GM21360 (cell line): Measurements from ENCODE around the gene RCOR3.

Experiments used
- ATAC-seq: cut with Tn5 transposase; IDR thresholded peaks from one replicate; pipeline ENCODE4 v1.9.1; 2021; ENCODE audit warnings: mild to moderate bottlenecking, moderate library complexity; ENCODE audit not compliant: unreplicated experiment

Gene RCOR3

DNA sequence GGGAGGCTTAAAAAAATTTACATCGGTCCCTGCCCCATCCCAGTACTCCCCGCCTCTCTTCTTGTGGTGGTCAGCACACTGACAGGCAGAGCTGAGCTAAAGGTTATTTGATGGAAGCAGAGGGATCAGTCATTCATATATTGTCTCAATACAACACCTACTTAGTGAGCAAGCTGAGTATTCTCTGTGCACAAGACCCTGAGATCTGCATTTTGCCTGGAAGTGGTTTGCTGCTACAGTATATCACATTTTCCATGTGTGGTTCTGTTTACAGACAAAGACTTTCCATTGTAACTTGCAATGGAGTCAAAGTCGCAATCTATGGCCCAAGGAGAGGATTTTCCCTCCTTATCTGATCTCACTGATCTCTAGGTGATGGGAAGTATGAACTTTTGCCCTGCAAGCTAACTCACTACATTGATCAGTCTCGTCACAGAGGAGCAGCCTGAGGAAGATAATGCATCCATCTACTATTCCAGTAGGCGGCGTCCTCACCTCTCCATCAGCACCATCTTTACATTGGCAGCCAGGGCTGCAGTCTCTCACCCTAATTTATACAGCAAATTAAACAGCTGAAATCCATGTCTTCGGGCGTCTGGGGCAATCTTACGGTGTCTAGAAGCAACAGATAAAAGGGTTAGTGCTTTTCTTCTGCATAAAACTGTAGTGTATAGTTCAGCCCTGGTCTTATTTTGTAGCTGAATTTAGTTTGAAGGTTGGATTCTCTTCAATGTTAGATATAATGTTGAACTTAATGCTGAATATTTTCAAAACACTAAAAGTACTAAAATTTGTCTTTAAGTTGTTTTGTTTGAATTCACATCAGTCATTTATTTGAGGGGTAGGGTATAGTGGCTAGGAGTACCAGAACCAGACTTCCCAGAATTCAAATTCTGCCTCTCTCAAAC is 64.2 kb downstream of the RCOR3 start:
- peak; percentile 56 for ATAC-seq

DNA sequence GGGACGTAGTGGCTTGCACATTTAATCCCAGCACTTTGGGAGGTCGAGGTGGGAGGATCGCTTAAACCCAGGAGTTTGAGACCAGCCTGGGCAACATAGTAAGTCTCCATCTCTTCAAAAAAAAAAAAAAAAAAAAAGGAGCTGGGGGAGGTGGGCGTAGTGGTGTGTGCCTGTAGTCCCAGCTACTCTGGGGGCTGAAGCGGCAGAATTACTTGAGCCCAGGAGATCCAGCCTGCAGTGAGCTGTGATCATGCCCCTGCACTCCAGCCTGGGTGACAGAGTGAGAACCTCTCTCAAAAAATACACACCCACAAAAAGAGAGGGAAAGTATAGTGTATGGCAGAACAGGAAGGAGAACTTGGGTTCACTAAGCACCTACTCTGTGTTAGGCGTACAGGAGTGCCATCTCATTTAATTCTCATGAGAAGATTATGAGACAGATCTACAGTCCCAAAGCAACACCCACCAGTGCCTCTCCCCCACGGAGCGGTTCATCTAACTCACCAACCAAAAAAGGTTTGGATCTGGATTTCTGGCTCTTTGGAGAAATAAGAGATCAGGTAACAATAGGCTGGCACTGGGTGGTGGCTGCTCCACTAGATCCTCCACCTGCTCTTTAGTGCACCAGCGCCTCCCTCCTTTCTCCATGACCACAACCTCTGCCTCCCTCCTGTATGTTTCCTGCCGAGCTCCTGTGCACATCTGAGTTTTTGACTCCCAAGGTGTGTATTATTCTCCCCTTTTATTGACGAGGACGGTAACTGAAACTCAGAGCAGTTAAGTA is 66.0 kb downstream of the RCOR3 start:
- no peak for ATAC-seq

DNA sequence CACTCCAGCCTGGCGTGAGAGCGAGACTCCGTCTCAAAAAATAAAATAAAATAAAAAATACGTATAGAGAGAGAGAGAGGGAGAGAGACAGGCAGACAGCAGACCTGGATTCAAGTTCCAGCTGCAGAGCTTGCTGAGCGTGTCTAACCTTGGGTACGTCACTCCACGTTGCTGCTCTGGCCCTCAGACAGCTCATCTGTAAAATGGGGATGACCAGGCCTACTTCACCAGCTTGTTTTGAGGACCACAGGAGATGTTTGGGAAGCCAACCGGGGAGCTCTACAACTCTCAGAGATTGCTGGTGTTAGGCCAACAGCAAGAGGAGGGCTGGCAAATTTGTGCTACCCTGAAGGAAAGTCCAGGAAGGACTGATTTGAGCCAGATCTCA is 67.0 kb downstream of the RCOR3 start:
- no peak for ATAC-seq

DNA sequence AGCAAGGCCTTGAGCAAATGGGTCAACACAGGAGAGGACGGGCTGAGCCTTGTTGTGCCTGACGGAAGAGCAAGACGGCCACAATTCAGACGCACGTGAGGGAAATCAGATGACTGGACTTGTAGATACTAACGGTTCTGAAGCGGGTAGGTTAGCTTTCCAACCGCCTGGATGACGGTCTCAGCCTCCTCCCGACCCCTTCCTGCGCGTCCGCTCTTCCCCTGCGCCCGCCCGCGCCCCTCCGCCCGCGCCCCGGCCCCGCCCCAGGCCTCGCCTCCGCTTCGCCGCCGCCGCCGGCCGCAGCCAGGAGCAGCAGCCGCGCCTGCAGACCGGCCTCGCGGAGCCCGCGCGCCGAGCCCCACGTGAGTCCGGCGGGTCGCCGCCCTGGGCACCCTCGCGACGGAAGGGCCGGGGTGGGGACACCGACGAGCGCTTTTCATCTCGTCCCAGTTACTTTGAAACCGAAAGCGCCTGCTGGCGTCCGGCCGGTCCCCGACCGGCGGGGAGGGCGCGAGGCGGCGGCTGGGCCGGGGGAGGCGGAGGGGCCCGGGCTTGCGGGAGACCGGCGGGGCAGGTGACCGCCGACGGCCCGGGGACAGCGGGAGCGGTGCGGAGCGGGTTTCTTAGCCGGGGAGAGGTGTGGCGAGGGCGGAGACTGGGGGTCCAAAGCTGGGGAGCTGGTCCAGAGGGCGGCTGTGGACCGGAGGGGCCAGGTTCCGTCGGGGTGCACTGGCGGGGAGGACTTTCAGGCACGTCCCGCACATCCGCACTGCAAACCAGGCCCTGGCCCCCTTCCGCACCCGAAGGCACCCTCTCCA is 67.6 kb downstream of the RCOR3 start, which contains the start of gene TRAF5:
Gene TRAF5, plus strand, starts transcription at position 306 of the 818 bp plus-strand sequence. CDS start 26,407 bp downstream, outside the sequence.
- peak; percentile 25 for ATAC-seq

DNA sequence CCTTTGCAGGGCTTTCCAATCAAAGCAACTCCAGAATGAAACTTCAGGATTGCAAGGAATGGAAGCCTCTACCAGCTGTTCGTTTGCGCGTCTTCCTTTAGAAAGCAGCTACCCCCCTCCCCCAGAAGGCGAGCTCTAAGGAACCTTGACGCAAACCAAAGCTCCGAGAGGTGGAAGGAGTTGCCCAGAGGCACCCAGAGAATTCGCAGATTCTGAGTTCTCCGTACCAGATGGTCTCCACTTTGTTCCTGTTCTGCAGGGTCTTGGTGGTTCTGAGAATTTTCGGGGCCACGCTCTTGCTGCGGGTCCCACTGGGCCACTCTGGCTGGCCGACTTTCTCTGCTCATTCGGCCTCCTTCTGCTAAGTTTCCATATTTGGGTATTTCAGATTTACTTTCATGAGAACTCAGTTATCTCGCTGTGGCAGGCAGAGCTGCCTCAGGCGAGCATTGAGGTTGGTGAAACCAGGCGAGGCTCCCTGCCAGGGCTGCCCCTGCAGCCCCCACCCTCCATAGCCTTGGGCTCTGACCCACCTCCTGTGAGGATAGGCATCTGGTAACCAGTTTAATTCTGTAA is 68.3 kb downstream of the RCOR3 start:
- peak; percentile 24 for ATAC-seq

DNA sequence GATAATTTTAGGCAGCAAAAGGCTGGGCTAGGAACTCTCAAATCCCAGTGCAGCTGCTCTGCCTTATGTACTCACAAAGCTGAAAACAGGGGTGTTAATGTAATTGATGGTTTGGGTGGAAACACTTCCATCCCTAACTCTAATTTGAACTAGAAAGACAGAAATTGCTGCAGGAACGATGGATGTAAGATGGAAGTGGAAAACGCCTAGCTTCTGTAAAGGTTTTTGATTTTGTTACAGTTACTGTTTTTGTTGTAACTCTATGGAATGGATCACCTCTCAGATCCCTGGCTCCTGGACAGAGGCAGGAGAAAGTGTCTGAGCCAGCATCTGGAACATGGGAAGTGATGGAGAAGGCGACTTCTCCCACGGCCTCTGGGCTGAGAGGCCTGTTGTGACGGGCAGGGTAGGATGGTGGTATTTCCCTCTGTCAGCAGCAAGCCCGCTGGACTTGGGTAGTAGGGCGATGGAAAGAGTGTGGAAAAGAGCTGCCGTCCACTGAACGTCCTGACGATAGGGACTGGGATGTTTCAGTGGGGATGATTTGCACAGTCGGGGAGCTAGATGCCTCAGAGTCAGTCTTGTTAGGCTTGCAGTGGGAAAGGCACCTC is 69.0 kb downstream of the RCOR3 start:
- no peak for ATAC-seq

DNA sequence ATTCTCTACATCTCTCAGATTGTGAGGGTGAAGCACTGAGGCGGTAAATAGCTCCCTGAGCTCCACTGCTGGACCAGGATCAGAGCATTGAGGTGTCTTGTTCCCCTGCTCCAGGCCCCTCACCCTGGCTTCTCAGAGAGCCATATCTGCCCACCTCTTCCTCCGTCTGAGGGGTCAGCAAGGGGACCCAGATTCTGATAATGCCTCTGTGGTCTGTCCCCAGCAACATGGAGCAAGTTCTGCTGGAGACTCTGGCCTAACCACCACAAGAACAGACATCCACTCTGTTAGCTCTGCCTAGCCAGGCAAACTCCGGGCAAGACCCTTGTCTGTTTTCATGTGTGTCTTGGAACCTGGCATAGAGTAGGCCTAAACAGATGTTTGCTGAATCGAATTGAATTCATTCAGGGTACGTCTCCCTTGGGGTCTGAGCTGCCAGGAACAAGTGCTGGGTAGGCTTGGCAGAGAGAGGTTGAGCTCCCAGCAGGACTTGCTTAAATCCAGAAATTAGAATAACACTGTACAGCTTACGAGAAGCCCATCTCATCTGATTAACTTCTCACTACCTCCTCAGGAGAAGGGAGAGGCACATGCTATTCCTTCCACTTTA is 69.8 kb downstream of the RCOR3 start:
- ATAC-seq = no peak

DNA sequence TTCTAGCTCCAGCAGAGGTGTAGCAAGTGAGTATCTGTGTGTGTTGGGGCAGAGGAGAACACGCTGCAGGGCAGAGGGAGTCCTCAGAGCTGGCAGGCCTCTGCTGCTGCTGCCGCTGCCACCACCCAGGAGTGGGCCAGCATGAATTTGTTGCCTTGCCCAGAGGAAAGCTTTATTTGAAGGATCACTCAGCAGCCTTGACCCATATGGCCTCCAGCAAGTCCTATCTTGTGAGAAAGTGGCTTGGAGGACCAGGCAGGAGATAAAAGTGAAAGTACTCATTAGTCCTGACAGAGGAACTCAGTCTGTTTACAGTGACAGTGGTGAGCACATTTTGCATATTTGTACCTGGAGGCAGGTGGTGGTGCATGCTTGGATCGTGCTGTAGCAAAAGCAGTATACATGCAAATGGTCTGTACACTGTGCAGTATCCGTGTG is 70.6 kb downstream of the RCOR3 start:
- peak; percentile 39 for ATAC-seq

DNA sequence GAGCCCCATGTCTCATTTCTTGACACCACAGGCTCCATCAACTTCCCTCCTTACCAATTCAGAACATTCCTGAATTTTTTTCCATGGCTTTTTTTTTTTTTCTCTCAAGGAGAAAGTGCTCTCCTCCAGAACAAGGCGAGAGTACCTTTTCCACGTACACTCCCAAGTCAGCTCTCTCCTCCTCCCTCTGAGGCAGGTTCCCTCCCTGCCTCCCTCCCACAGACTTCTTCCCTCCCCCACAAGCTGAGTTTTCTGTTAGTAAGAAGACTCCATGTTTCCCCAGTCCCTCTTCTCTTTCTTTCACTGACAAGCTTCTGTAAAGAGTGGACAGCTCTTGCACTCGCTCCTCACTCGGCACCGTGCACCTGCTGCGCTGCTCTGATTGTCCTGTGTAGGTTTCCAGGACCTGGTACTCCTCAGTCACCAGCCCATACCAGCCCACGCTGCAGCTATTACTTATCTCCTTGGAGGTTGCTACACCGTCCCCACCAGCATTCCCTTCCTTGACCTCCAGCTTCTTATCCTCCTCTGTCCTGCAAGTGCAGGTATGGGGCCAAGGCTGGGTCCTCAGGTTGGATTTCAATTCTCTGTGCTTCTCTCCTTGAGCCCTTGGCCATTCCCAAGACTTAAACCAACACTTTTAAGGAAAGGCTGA is 71.2 kb downstream of the RCOR3 start:
- ATAC-seq = no peak

DNA sequence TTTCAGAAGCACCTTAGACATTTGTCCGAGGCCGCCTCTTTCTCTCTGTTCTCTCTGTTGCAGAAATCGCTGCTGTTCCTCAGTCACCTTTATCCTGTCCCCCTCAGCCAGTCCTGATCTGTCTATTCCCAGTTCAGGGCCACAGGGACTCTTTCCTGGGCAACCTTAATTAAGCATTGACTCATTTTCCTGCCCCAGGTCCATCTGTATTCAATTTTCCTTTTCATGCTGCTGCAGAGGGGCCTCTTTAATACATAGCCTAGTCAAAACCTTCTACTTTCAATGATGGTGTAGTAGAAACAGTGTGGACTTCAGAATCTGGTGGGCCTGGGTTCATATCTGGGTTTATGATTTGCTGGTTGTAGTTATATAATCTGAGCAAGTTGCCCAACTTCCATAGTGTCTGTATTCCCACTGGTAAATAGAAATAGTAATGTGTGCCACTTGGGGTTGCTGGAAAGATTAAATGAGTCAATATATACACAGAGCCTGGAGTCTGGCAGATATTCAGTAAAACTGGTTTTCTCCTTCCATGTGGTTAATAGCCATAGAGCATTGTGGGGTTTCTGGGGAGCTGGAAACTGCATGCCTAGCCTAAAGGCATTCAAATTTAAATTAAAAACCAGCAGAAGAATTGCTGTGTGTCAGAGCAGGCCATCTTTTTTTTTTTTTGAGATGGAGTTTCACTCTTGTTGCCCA is 72.0 kb downstream of the RCOR3 start:
- ATAC-seq = no peak

DNA sequence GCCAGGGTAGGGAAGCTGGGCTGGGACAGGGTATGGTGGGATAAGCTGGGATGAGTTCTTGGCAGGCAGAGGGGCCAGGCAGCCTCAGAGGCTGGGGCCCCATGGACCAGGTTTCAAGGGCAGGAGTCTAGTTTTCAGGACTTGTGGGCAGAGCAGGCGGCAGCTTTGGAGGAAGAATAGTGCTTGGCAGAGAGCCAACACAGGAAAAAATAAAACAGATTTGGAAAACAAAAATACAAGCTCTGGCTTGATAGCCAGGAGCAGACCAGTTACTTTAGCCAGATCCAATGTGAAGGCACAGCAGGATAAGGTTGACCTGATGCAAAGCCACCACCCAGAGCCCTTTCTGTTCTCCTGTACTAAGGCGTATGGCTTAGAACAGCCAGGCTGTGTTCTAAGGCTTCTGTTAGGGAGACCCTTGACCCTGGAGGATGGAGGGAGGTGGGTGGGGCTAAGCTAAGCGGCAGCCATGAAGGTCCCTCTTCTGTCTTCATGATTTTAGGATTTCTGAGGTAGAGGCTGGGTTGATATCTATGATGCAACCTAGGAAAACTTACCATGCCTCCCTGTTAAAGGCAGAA is 73.0 kb downstream of the RCOR3 start:
- no peak for ATAC-seq

DNA sequence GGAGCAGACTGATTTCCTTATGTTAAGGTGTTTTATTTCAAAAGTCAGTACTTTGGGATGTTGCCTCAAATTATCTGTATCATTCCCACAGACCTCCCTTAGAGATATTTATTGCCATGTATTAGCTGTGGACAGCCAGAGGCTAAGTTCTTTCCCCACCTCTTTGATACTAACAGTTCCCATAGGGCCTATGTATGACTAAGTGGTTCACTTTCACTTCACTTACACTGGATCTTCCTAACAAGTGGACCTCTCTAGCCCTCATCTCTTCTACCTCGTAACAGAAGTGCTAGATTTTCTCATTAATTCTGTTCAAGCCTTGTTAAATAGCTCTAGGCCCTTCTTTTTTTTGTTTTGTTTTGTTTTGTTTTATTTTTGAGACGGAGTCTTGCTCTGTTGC is 73.7 kb downstream of the RCOR3 start:
- ATAC-seq = no peak

DNA sequence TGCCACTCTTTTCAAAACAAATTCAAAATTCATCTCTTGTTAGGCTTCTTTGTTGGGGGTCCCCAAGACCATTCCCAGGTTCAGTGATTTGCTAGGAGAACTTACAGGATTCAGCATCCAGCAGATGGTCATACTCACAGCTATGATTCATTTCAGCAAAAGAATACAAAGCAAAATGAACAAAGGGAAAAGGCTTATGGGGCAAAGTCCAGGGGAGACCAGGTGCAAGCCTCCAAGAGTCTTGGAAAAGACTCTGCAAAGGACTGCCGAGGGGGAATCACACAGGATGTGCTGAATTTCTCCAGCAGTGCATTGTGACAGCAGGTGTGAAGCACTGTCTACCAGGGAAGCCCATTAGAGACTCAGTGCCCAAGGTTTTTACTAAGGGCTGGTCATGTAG is 74.7 kb downstream of the RCOR3 start:
- ATAC-seq = no peak

DNA sequence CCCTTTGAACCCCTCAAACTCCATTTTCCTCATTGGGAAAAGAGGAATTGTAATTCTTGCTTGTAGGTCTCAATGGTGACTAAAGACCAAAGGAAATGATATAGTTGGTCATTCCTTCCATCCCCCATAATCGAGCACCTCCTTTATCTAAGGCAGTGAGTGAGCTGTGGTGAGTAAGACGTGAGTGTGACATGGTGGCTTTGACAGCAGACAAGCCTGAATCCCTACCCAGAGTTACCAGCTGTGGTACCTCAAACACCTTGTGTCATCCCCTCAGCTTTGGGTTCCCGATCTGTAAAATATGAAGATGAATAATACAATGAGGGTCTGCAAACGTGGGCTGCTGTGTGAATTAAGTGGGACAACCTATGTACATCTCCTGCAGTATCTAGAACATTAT is 75.8 kb downstream of the RCOR3 start:
- no peak for ATAC-seq

DNA sequence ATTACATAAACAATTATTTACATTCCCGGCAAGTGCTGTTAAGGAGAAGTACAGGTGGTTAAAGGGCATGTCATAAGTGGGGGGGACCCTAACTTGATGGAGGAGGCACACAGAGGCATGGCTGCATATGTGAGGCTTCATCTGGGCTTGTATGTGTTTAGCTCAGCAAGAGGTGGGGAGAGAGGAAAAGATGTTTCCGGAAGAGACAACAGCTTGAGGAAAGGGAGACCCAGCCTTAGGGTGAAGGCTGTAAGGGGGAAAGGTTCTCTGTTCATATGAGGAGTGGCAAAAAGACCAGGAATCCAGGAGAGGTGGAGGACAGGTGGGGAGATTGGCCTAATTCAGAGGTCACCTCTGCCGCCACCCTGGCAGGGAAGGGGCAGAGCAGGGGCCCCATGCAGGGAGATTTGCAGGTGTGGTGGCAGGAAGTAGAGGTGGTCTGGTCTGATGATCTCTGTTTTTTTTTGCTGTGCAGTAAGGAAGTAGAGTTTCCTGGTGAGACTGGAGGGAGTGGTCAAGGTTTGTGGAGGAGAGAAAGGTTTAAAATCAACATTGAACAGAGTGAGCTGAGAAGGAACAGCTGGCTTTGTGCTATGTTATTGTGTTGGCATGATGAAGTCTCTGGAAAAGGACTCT is 76.5 kb downstream of the RCOR3 start:
- ATAC-seq = peak; percentile 79

DNA sequence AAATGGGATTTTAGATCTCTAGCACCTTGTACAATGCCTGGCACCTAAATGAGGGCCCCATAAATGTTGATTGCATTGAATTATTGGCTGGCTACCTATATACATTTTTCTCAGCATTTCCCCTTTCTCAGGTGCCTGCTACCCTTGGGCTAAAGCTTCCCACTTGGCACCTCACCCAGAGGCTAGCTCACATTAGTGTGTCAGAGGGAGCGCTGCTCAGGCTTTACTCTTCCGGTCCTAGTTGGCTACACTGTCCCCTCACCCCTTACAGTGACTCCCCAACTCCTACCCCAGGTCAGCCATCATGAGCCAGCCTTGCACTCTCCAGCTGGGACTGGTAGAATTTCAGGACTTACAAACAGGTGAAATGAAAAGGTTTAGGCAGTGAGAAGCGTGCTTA is 77.0 kb downstream of the RCOR3 start:
- no peak for ATAC-seq

DNA sequence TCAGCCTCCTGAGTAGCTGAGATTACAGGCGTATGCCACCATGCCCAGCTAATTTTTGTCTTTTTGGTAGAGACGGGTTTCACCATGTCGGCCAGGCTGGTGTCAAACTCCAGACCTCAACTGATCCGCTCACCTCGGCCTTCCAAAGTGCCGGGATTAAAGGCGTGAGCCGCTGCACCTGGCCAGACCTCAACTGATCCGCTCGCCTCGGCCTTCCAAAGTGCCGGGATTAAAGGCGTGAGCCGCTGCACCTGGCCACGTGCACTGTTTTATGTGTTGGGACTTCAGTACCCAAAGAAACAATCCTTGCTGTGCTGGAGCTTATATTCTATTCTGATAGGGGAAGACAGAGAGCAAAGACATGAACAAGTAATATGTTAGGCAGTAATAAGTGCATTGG is 77.6 kb downstream of the RCOR3 start:
- ATAC-seq = no peak
